HG02981 (cell line): Measurements from ENCODE around the gene CEACAM18.
"Not testable (repeated sequence)": the region's sequence is repeated elsewhere in the genome, so short reads cannot be mapped to it uniquely, and the experiment has no call there.

Source experiments
- ATAC-seq: cut with Tn5 transposase; IDR thresholded peaks from one replicate; pipeline ENCODE4 v1.9.1; 2021; ENCODE audit warnings: mild to moderate bottlenecking, moderate library complexity; ENCODE audit not compliant: unreplicated experiment

CEACAM18 gene

DNA sequence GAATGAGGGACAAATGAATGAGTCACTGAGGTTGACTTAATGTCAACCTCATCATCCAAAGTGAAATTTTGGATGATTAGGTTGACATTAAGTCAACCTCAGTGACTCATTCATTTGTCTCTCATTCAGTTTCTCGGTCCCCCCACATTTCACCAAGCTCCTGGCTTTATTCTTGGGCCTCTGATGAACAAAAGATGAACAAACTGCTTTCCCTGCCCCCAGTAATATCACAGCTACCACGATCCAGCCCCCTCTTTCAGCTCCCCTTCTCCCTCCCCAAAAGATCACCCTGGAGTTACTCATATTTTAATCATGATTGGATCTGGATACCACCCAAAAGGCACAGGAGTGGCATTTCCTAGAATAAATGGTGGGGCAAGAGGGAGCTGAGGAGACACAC, 10.8 kb downstream of the CEACAM18 start:
- ATAC-seq: no peak

DNA sequence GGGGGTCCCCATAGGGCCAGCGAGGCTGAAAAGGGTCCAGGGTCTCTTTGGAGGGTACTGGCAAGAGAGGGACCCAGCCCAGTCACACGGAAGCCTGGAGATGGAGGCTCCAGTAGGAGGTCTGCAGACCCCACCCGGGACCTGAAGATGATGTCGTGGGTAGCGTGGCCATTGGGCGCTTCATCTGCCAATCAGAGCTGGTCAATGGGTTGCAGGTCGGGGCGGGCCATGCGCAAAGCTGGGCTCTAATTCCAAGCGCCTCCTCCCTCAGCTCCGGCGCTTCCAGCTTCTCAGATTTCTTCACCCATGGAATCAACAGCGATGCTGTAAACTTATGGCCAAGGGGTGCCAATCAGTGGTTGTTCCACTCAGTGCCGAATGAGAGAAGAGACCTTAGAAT, 12.3 kb downstream of the CEACAM18 start:
- no peak for ATAC-seq

GRCh38 chr19:51491586-51491985, 13.2 kb downstream of the CEACAM18 start:
- ATAC-seq: no peak

DNA sequence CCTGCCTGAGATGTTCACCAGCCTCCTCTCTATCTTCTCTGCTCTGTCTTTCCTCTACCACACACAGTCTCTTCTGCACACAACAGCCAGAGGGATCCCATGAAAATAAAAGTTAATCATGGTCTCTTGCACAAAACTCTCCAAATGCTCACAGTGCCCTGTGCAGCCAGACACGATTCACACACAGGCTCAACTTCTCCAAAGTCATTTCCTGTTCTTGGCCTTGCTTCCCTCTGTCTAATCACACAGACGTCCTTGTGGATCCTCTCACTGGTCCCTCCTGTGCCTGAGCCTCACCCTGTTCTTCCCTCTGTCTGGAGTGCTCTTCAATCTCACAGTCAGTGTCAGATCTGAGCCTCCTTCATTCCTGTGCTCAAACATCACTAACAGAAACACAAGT, 15.4 kb downstream of the CEACAM18 start:
- no peak for ATAC-seq

DNA sequence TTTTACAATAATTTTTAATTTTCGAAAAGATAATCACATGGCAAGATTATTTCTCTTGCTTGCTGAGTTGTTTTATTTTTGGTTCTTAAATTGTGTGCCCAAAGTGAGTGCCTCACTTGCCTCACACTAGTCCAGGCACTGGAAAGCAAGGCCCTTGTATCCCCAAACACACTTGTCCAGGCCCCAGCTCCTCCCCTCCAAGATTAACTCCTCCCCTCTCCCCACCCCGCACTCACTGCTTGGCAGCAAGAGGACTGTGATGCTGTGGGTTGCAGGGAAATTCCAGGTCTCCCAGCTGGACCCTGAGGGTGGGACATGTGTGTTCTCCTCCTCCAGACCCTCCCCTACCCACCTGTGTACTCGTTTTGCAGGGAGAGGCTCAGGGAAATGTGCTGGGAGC, 19.3 kb downstream of the CEACAM18 start:
- no peak for ATAC-seq

DNA sequence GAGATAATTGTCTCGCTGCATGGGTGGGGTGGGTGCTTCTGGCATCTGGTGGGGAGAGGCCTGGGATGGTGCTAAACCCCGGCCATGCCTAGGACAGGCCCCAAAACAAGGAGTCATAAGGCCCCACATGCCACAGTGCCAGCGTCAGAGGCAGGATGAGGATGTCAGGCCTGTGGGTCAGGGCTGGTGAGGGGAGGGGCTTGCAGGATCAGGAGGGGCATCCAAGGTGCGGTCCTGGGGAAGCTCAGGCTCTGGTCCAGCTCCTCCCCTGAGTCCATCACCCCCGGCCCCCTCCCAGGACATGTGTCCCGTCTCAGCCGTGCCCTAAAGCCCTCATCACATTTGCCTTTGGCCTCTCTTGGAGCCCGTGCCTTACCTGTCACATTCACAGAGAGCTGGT, 22.6 kb downstream of the CEACAM18 start:
- not testable (repeated sequence) for ATAC-seq

GRCh38 chr19:51501594-51502263, 23.4 kb downstream of the CEACAM18 start, which contains the start of gene SIGLEC12:
Gene SIGLEC12 (minus strand): TSS chr19:51501800. CDS start chr19:51501733, 67 bp downstream.
- no peak for ATAC-seq

GRCh38 chr19:51503286-51503817, 25.0 kb downstream of the CEACAM18 start:
- ATAC-seq: no peak

DNA sequence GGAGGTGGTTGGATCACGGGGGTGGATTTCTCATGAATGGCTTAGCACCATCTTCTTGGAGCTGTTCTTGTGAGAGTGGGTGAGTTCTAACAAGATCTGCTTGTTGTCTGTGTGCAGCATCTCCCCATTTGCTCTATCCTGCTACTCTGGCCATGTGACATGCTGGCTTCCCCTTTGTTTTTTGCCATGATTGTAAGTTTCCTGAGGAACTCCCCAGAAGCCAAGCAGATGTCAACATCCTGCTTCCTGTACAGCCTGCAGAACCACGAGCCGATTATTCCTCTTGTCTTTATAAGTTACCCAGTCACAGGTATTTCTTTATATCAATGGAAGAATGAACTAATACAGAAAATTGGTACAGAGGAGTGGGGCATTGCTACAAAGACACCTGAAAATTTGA, 25.6 kb downstream of the CEACAM18 start:
- no peak for ATAC-seq

- ATAC-seq: no peak
Observed at GRCh38 chr19:51505904-51506303, 27.6 kb downstream of the CEACAM18 start.

DNA sequence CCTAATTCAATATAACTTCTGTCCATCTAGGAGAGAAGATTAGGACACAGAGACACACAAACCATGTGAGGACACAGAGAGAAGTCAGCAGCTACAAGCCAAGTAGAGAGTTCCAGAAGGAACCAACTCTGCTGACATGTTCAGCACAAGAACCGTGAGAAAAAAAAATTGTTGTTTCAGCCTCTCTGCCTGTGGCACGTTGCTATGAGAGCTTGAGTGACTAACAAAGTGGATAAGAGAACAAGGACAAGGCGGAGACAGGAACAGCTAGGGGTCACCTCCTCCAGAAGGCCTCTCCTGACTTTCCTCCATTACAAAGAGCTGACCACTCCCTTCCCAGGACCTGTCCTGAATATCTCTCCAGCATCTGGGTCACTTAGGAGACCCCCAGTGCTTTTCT, 28.9 kb downstream of the CEACAM18 start:
- no peak for ATAC-seq

DNA sequence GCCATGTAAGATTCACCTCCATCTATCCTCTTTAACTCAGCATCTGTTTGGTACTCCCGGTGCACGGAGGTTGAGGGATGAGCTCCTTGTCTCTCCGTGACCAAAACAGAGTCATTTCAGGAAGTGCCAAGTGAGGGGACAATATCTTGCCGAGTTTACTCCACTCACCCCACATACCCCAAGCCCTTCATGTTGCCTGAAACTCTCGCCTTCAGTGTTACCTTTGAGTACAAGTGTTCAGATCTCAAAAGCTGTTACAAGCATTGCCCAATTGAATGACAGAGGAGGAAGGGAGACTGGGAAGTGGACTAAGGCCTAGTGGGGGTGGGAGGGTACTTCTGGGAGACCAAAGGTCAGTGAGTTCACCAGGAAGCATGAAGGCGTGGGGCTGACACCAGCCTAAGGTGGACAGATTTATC, 29.3 kb downstream of the CEACAM18 start:
- no peak for ATAC-seq

DNA sequence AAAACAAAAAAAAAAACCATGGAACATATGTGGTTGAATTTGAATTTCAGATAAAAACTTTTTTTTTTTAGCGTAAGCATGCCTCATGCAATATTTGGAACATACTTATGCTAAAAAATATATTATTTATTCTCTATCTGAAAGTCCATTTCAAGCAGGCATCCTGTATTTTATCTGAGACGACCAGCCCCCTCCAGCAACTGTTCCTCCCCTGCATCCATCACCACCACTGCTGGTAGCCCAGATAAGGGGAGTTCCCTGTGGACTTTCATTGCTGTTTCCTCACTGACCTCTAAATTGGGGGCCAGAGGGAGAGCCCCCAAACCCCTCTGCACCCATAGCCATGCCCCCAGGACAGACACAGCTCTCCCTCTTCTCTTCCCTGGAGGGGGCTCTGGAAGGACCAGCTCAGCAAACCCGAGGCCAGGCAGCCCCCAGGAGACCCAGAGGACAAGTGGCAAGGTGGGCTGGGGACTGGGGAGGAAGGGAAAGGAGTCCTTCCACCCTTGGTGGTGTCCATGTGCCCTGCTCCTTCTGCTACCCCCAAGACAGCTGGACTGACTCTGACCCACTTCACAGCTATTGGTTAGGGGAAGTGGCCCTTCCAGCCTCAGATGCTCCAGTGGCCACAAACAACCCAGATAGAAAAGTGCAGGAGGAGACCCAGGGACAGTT, 29.9 kb downstream of the CEACAM18 start:
- ATAC-seq: no peak

DNA sequence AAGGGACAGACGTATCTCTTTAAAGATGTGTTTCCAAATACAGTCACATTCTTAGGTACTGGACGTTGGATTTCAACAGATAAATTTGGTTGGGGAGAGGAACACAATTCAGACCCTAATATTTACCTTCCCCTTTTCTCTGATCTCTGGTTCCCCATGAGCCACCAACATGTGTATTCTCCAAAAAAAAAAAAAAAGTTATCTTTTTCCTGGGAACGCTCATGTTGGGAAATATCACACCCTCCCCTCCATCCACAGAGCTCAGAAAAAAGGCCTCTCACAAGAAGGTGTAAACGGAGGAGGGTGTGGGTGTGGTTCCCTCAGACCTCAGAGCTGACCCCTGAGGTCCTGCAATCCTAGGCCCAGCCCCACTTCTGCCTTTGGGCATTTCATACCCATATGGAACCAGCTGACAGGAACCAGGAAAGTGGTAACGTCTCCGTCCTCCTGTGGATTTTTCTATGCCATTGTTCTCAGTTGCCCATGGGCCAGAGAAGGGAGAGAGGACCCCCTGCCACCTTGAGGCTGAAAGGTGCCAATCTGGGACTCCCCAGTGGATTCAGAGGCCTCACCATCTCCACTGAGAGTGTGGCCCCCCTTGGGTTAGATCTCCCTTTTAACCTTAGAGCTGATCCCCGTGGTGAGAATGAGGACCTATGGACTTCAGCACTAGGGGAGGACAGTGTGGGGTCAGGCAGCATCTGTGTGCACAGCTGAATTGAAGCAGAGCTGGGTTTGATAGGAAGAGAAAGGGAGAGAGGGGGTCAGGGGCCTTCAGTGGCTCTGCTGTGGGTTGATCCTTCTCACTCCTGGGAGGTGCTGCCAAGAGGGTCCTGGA, 31.7 kb downstream of the CEACAM18 start:
- no peak for ATAC-seq

DNA sequence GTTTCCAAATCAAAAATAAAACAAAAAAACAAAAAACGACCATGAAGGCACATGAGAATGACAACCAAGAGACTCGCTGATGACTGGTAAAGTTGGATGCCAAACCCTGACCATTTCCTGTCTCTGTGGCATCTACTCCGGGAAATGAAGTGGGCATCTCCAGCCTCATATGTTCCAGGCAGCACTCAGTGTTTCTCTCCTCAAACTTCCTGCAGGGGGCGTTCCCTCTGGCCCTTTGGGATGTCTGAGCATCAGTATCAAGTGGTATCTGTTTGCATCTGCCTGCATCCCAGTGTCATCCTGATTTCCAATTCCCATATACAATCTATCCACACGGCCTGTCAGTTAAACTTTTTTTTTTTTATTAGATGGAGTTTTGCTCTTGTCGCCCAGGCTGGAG, 33.0 kb downstream of the CEACAM18 start:
- ATAC-seq: no peak

- no peak for ATAC-seq
Observed at GRCh38 chr19:51513968-51514367, 35.6 kb downstream of the CEACAM18 start.

- no peak for ATAC-seq
Observed at GRCh38 chr19:51514866-51515481, 36.6 kb downstream of the CEACAM18 start.

DNA sequence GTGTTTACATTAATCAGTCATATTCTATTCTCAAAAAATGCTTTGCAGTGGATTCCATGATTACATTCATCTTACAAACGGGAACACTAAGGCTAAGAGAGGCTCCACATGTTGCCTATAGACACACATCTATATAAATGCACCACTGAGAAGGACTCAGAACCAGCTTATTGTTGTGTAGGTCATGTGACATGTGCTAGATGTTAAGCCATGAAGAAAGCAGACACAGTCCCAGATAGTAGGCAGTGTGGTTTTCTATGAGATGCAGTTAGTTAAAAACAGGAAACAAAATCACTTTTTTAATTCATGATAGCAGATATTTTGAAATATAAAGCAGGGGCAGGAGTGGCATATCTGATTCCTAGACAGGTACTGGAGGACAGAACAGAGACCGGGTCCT, 42.4 kb downstream of the CEACAM18 start:
- ATAC-seq: no peak

DNA sequence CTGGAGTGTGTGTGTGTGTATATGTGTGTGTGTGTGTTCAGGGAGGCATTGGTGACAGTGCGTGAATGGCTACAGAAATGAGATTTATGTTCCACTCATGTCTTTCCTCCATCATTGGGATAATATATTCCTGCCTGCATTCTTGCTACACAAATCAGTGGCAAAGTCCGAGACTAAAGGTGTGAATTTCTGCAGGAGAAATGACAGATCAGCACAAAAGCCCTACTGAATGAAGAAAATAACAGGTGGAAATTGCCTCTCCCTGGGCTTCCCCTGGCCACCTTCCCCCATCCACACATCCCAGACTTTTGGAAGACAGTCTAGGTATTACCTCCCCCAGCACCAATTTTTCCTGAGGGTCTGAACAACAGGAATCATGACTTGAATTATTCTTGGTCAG, 43.0 kb downstream of the CEACAM18 start:
- ATAC-seq: no peak

DNA sequence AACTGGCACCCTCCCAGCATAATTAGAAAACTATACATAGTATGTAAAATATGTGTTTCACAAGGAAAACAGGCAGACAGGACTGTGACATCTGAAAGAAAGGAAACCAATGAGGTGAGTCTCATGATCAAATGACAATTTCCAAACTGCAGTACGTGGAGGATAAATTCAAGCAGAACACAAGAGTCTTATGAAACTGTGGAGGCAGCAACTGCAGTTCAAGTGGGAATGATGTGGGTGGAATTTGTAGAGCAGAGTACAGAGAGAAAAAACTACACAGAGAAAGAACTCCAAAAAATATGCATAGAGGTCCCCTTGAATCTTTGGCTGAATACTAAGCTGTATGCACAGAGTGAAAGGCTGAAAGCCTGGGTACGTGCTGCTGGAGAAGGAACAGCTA, 43.4 kb downstream of the CEACAM18 start:
- no peak for ATAC-seq

DNA sequence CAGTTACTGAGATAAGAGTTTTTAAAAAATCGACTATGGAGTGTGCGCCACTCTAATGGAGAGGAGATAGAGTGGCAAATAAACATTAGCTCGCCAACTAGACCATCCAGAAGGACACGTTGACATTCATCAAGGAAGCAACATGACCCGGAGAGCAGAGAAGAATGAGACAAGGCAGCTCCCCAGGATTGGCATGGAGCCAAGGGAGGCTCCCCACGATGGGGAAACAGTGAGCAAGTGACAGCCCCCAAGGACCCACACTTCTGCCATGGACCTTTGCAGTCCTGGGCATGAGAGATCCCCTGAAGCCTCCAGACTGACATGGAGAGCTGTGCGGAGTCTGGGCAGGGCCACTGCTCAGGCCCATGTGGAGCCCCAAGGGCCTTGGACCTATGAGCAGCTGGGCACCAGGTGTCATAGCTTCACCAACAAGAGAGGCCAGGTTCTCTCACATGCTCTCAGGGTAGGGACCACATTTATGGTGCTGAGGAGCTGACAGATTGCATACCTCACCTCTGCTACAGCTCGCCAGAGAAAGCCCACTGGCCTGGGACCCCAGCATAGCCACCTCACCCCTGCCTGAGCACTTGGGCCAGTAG, 46.4 kb downstream of the CEACAM18 start:
- no peak for ATAC-seq
